ENCODE results near the gene TMEM255B.

TMEM255B gene

DNA sequence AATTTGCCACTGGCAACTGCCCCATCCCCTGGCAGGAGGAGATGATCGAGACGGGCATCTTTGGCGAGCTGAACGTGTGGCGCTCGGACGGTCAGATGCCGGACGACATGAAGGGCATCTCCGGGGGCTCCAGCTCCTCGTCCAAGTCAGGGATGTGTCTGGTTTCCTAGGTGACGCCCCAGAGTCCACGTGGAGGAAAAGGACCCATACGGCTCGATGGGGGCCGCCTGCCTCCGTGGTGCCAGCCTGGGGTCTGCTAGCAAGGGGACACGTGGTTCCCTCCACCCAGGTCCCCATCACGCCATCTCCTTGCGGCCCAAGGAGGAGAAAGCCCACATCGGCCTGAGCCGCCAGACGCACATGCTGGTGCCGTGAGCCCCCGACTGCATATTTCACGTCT lies 23.8 kb upstream of the TMEM255B start:
- POLR2A ChIA-PET, result no interaction called here
- DNase-seq (ENCODE audit: extremely low spot score), result no peak
- TF ChIP-seq HDGF (IDR thresholded peaks at IDR 0.05; ENCODE audit: borderline replicate concordance) (no peak), TARDBP (IDR thresholded peaks at IDR 0.05) (no peak), LEF1 (IDR thresholded peaks at IDR 0.05; ENCODE audit: borderline replicate concordance) (no peak), NFRKB (IDR thresholded peaks at IDR 0.05) (no peak), L3MBTL2 (conservative IDR thresholded peaks at IDR 0.05) (no peak), BHLHE40 (IDR thresholded peaks at IDR 0.05; ENCODE audit: borderline replicate concordance) (no peak)
- CTCF ChIA-PET, result no interaction called here

DNA sequence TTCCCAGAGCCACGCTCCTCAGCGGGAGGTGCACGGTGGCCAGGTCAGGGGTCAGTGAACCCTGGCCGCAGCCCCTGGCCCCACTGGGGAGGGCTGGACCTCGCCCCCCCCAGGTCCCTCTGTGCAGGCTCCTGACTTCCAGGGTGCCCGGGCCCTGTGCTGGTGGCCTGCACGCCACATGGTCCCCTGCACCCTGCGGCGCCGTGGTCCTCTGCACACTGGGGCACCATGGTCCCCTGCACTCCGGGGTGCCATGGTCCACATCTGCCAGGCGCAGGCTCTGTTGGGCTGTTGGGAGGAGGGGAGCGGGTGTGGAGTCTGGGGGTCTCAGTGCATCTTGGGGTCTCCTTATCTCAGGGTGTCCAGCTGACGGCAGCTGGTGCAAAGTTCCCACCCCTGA lies 23.3 kb upstream of the TMEM255B start:
- DNase-seq (ENCODE audit: extremely low spot score), result no peak
- POLR2A ChIA-PET, result no interaction called here
- CTCF ChIA-PET, result no interaction called here
- TF ChIP-seq ZNF384 (IDR thresholded peaks at IDR 0.05) (no peak), SUZ12 (IDR thresholded peaks at IDR 0.05) (no peak), HDGF (IDR thresholded peaks at IDR 0.05; ENCODE audit: borderline replicate concordance) (no peak), FOXM1 (IDR thresholded peaks at IDR 0.05; ENCODE audit: borderline replicate concordance) (no peak), L3MBTL2 (conservative IDR thresholded peaks at IDR 0.05) (no peak), ARNT (IDR thresholded peaks at IDR 0.05) (no peak)

DNA sequence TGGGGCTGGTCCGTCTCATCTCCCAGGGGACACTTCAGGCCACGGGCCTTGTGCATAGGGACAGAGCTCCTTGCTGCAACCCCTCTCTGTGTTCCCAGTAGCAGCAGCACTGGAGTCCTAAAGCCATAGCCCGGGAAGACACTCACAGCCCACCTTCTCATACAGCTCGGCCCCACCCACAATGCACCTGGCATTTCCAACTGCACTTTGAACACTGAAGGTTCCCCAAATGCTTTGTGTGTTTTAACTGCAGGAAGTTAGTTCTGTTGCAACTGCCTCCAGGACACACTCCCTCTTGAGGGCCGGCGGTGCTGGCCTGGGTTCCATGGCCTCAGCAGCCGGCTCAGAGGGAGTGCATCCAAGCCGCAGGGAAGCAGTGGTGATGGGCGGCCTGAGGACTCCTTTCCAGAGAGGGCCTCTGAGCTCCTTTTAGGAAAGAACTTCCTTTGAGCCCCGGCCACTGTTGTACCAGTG lies 22.7 kb upstream of the TMEM255B start:
- TF ChIP-seq BHLHE40 (IDR thresholded peaks at IDR 0.05; ENCODE audit: borderline replicate concordance), result no peak
- TF ChIP-seq FOXM1 (IDR thresholded peaks at IDR 0.05; ENCODE audit: borderline replicate concordance), result no peak
- no peak for TF ChIP-seq FOXA1 (IDR thresholded peaks at IDR 0.05)
- TF ChIP-seq LEF1 (IDR thresholded peaks at IDR 0.05; ENCODE audit: borderline replicate concordance), result no peak
- TF ChIP-seq ZNF384 (IDR thresholded peaks at IDR 0.05), result no peak
- TF ChIP-seq, protein P1, sequence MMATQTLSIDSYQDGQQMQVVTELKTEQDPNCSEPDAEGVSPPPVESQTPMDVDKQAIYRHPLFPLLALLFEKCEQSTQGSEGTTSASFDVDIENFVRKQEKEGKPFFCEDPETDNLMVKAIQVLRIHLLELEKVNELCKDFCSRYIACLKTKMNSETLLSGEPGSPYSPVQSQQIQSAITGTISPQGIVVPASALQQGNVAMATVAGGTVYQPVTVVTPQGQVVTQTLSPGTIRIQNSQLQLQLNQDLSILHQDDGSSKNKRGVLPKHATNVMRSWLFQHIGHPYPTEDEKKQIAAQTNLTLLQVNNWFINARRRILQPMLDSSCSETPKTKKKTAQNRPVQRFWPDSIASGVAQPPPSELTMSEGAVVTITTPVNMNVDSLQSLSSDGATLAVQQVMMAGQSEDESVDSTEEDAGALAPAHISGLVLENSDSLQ (IDR thresholded peaks at IDR 0.05), result no peak
- no peak for TF ChIP-seq SUZ12 (IDR thresholded peaks at IDR 0.05)
- no peak for TF ChIP-seq L3MBTL2 (conservative IDR thresholded peaks at IDR 0.05)
- no peak for TF ChIP-seq NFRKB (IDR thresholded peaks at IDR 0.05)
- no peak for TF ChIP-seq HDGF (IDR thresholded peaks at IDR 0.05; ENCODE audit: borderline replicate concordance)
- TF ChIP-seq FOXK2 (IDR thresholded peaks at IDR 0.05), result no peak
- TF ChIP-seq CTBP1 (IDR thresholded peaks at IDR 0.05; ENCODE audit: borderline replicate concordance), result no peak
- no peak for TF ChIP-seq SP1 (IDR thresholded peaks at IDR 0.05)
- TF ChIP-seq TARDBP (IDR thresholded peaks at IDR 0.05), result no peak
- TF ChIP-seq ELF4 (IDR thresholded peaks at IDR 0.05), result no peak
- TF ChIP-seq ARNT (IDR thresholded peaks at IDR 0.05), result no peak
- no peak for DNase-seq (ENCODE audit: extremely low spot score)
- ChIA-PET CTCF (no interaction called here), POLR2A (no interaction called here)

DNA sequence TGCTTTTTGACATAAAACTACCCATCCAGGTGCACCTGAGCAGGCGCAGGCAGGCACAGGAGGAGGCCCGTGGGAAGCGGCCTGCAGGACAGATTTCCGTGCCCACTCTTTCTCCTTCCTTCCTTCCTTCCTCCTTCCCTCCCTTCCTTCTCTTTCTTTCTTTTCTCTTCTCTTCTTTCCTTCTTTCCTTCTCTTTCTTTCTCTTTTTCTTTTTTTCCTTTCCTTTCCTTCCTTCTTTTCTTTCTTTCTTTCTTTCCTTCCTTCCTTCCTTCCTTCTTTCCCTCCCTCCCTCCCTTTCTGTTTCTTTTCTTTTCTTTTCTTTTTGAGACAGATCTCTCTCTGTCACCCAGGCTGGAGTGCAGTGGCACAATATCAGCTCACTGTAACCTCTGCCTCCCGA lies 21.2 kb upstream of the TMEM255B start:
- POLR2A ChIA-PET, result no interaction called here
- CTCF ChIA-PET, result no interaction called here
- DNase-seq (ENCODE audit: extremely low spot score), result no peak
- TF ChIP-seq NFRKB (IDR thresholded peaks at IDR 0.05) (no peak), L3MBTL2 (conservative IDR thresholded peaks at IDR 0.05) (no peak), ZNF384 (IDR thresholded peaks at IDR 0.05) (no peak), HDGF (IDR thresholded peaks at IDR 0.05; ENCODE audit: borderline replicate concordance) (no peak), CTBP1 (IDR thresholded peaks at IDR 0.05; ENCODE audit: borderline replicate concordance) (no peak), LEF1 (IDR thresholded peaks at IDR 0.05; ENCODE audit: borderline replicate concordance) (no peak), TARDBP (IDR thresholded peaks at IDR 0.05) (no peak), SUZ12 (IDR thresholded peaks at IDR 0.05) (no peak), ELF4 (IDR thresholded peaks at IDR 0.05) (no peak), ARNT (IDR thresholded peaks at IDR 0.05) (no peak), FOXM1 (IDR thresholded peaks at IDR 0.05; ENCODE audit: borderline replicate concordance) (no peak), SP1 (IDR thresholded peaks at IDR 0.05) (no peak), FOXA1 (IDR thresholded peaks at IDR 0.05) (no peak), FOXK2 (IDR thresholded peaks at IDR 0.05) (no peak), BHLHE40 (IDR thresholded peaks at IDR 0.05; ENCODE audit: borderline replicate concordance) (no peak)
- TF ChIP-seq, protein P1 (IDR thresholded peaks at IDR 0.05), result no peak

DNA sequence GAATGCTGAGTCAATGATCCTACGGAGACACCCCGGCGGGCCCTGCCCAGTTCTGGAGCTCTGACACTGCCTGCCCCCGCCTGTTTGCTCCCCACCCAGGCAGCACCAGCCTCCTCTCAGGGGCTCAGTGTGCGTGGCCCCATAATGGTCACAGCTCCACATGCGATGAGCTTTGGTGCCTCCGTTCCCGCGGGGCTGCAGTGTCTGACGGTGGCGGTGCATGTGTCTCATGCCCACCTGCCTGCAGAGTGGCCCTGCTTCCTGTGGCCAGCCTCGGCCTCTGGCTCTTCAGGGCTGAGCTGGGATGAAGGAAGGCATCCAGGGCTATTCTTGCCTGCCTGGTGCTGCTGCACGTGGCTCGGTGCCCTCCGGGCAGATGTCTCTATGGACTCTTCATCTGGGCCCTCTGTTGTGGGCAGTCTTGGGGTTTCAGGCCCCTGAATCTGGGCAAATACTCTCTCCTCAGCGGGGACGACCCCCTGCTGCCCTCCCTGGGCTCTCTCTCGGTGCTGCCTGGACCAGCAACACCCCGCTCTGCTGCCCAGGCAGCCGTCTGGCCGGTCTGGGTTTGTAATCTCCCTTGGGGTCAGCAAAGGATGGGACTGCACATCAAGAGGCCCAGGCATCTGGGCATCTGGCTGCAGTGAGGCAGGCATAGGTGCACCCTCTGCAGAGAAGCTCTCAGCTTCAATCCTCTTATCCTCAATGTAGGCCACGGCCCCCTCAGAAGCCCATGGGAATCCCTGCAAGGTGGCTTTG lies 19.3 kb upstream of the TMEM255B start:
- ChIA-PET CTCF (no interaction called here), POLR2A (no interaction called here)
- DNase-seq (ENCODE audit: extremely low spot score), result no peak
- TF ChIP-seq LEF1 (IDR thresholded peaks at IDR 0.05; ENCODE audit: borderline replicate concordance) (no peak), HDGF (IDR thresholded peaks at IDR 0.05; ENCODE audit: borderline replicate concordance) (no peak), SP1 (IDR thresholded peaks at IDR 0.05) (no peak), BHLHE40 (IDR thresholded peaks at IDR 0.05; ENCODE audit: borderline replicate concordance) (no peak), FOXA1 (IDR thresholded peaks at IDR 0.05) (no peak)

DNA sequence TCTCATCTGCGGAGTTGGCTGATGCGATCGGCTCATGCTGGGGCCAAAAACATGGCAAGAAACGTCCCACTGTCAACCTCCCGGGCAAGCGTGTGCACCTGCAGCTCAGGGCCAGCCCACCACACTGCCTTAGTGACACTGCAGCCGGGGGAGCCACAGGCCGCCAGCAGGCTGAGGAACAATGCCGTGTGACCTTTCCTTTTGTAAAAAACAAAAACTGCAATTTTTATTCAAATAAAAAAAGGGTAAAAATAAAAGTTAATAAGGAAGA lies 18.8 kb upstream of the TMEM255B start:
- CTCF ChIA-PET, result no interaction called here
- no peak for DNase-seq (ENCODE audit: extremely low spot score)
- POLR2A ChIA-PET, result no interaction called here
- TF ChIP-seq BHLHE40 (IDR thresholded peaks at IDR 0.05; ENCODE audit: borderline replicate concordance) (no peak), TARDBP (IDR thresholded peaks at IDR 0.05) (no peak), FOXK2 (IDR thresholded peaks at IDR 0.05) (no peak), ELF4 (IDR thresholded peaks at IDR 0.05) (no peak), LEF1 (IDR thresholded peaks at IDR 0.05; ENCODE audit: borderline replicate concordance) (no peak), NFRKB (IDR thresholded peaks at IDR 0.05) (no peak), SUZ12 (IDR thresholded peaks at IDR 0.05) (no peak), L3MBTL2 (conservative IDR thresholded peaks at IDR 0.05) (no peak), ARNT (IDR thresholded peaks at IDR 0.05) (no peak), SP1 (IDR thresholded peaks at IDR 0.05) (no peak), FOXA1 (IDR thresholded peaks at IDR 0.05) (no peak), HDGF (IDR thresholded peaks at IDR 0.05; ENCODE audit: borderline replicate concordance) (no peak), CTBP1 (IDR thresholded peaks at IDR 0.05; ENCODE audit: borderline replicate concordance) (no peak), FOXM1 (IDR thresholded peaks at IDR 0.05; ENCODE audit: borderline replicate concordance) (no peak), ZNF384 (IDR thresholded peaks at IDR 0.05) (no peak)
- TF ChIP-seq, protein P1 (IDR thresholded peaks at IDR 0.05), result no peak
